Activated T-helper 1 cell treated with anti-CD3 and anti-CD28 coated beads, Interleukin-12 subunit alpha, Interleukin-12 subunit beta, Interleukin-2, Interleukin-4 antibody, amounts not matched to agents 30 ng/mL and 10 ng/mL and 1 ng/mL, durations not matched to agents 14 hours and 24 hours and 36 hours (primary cell): ENCODE results near the gene MYL12A. TPM values are rescaled to one million over a fixed set of nuclear protein-coding genes. Genes with fewer than 3 reads are reported as not detected.

Experiments used
- DNase-seq: peaks from one replicate; pipeline ENCODE4 v3.0.0; 2021; ENCODE audit warnings: low spot score
- H3K27ac Mint-ChIP-seq: one replicate; pipeline ENCODE4 v1.8.0; 2021; ENCODE audit warnings: mild to moderate bottlenecking, mixed read lengths
- H3K27me3 Mint-ChIP-seq: one replicate; pipeline ENCODE4 v1.8.0; 2022; ENCODE audit warnings: mild to moderate bottlenecking, moderate library complexity, mixed read lengths; ENCODE audit not compliant: insufficient read depth
- H3K36me3 Mint-ChIP-seq: one replicate; pipeline ENCODE4 v1.8.0; 2021; ENCODE audit warnings: low read depth, mixed read lengths
- H3K4me1 Mint-ChIP-seq: one replicate; pipeline ENCODE4 v1.8.0; 2021; ENCODE audit warnings: low read depth, mixed read lengths
- H3K4me3 Mint-ChIP-seq: one replicate; pipeline ENCODE4 v1.8.0; 2021; ENCODE audit warnings: mild to moderate bottlenecking, moderate library complexity, mixed read lengths
- H3K9me3 Mint-ChIP-seq: one replicate; pipeline ENCODE4 v1.8.0; 2021; ENCODE audit warnings: mixed read lengths
- intact Hi-C: fragments of 100-400 bp; cut with micrococcal nuclease; formaldehyde crosslinking; loops from one replicate; pipeline ENCODE4 v1.15.1; 2024
- total RNA-seq: library from RNA; stranded (reverse); gene quantifications from 2 replicates; pipeline ENCODE4 v1.2.3, GENCODE V29; 2022

Gene MYL12A
- total RNA-seq, 1 donor from 2014 or later, result 334 TPM

GRCh38 chr18:3251249-3251962 lies 3.8 kb downstream of the MYL12A start:
- Mint-ChIP-seq H3K4me1 (peaks cover 74% of the 10 kb centered on the region), H3K36me3 (peaks cover 44% of the 10 kb centered on the region), H3K27me3 (peaks cover 2% of the 10 kb centered on the region), H3K9me3 (no peaks in the 10 kb centered on the region), H3K4me3 (no peak overlapping the region), H3K27ac (peak overlapping the region; percentile 58)
- DNase-seq, result no peak
- intact Hi-C loops, result no loop called here

GRCh38 chr18:3251963-3252277 lies 4.3 kb downstream of the MYL12A start:
- intact Hi-C loops, result no loop called here
- Mint-ChIP-seq H3K9me3 (no peaks in the 10 kb centered on the region), H3K36me3 (peaks cover 47% of the 10 kb centered on the region), H3K27ac (peak overlapping the region; percentile 58), H3K4me3 (no peak overlapping the region), H3K27me3 (peaks cover 2% of the 10 kb centered on the region), H3K4me1 (peaks cover 74% of the 10 kb centered on the region)
- no peak for DNase-seq

- intact Hi-C loops, result no loop called here
- DNase-seq, result no peak
- Mint-ChIP-seq H3K9me3 (no peaks in the 10 kb centered on the region), H3K36me3 (peaks cover 55% of the 10 kb centered on the region), H3K27me3 (no peaks in the 10 kb centered on the region), H3K4me3 (peak overlapping the region; percentile 28), H3K4me1 (peaks cover 79% of the 10 kb centered on the region), H3K27ac (peak overlapping the region; percentile 46)
Measured at GRCh38 chr18:3252843-3253242, 5.2 kb downstream of the MYL12A start.

- Mint-ChIP-seq H3K4me3 (no peak overlapping the region), H3K27ac (peak overlapping the region; percentile 20), H3K36me3 (peaks cover 60% of the 10 kb centered on the region), H3K9me3 (no peaks in the 10 kb centered on the region), H3K27me3 (no peaks in the 10 kb centered on the region), H3K4me1 (peaks cover 92% of the 10 kb centered on the region)
- DNase-seq, result no peak
- intact Hi-C loops, result no loop called here
Measured at GRCh38 chr18:3254725-3255124, 7.1 kb downstream of the MYL12A start.

- Mint-ChIP-seq H3K9me3 (no peaks in the 10 kb centered on the region), H3K36me3 (peaks cover 53% of the 10 kb centered on the region), H3K27me3 (no peaks in the 10 kb centered on the region), H3K4me1 (peaks cover 91% of the 10 kb centered on the region), H3K4me3 (no peak overlapping the region), H3K27ac (peak overlapping the region; percentile 5)
- intact Hi-C loops, result no loop called here
- no peak for DNase-seq
Measured at GRCh38 chr18:3255611-3256165, 8.1 kb downstream of the MYL12A start.

- peaks cover 87% of the 10 kb centered on the region for H3K4me1 Mint-ChIP-seq
Measured at GRCh38 chr18:3256693-3257626, 9.4 kb downstream of the MYL12A start.

GRCh38 chr18:3257627-3258120 lies 10.1 kb downstream of the MYL12A start:
- no peak for DNase-seq
- Mint-ChIP-seq H3K27me3 (no peaks in the 10 kb centered on the region), H3K4me1 (peaks cover 81% of the 10 kb centered on the region), H3K9me3 (no peaks in the 10 kb centered on the region), H3K36me3 (peaks cover 51% of the 10 kb centered on the region), H3K4me3 (peak overlapping the region; percentile 3), H3K27ac (peak overlapping the region; percentile 71)
- intact Hi-C loops, result no loop called here

More at GRCh38 chr18:3256693-3257626, 9.4 kb downstream of the MYL12A start:
- no peaks in the 10 kb centered on the region for H3K27me3 Mint-ChIP-seq
- intact Hi-C loops, result no loop called here
- peaks cover 53% of the 10 kb centered on the region for H3K36me3 Mint-ChIP-seq
- DNase-seq, result no peak
- H3K9me3 Mint-ChIP-seq, result no peaks in the 10 kb centered on the region
- H3K27ac Mint-ChIP-seq, result peak overlapping the region; percentile 4
- no peak overlapping the region for H3K4me3 Mint-ChIP-seq

- no peak for DNase-seq
- H3K4me1 Mint-ChIP-seq, result peaks cover 82% of the 10 kb centered on the region
- H3K9me3 Mint-ChIP-seq, result no peaks in the 10 kb centered on the region
- H3K4me3 Mint-ChIP-seq, result peak overlapping the region; percentile 93
- no peaks in the 10 kb centered on the region for H3K27me3 Mint-ChIP-seq
- peak overlapping the region; percentile 98 for H3K27ac Mint-ChIP-seq
- peaks cover 29% of the 10 kb centered on the region for H3K36me3 Mint-ChIP-seq
- intact Hi-C loops, result loop anchor here (1.0 to 5.0 kb wide), 6 partner anchors 14 to 689 kb away; partner anchors contain the start of genes METTL4, MYL12A, NDC80 and SMCHD1
Measured at GRCh38 chr18:3260995-3261372, 13.4 kb downstream of the MYL12A start.

GRCh38 chr18:3261373-3262233 lies 14.0 kb downstream of the MYL12A start, which contains the start of gene MYL12B:
MYL12B (plus strand) TSS chr18:3262133; CDS start chr18:3272899, 10,766 bp downstream.
- peak within 1 kb of the TSS; percentile 98 for H3K27ac Mint-ChIP-seq
- H3K4me1 Mint-ChIP-seq, result peaks cover 82% of the 10 kb centered on the region

GRCh38 chr18:3262234-3263131 lies 14.9 kb downstream of the MYL12A start:
- Mint-ChIP-seq H3K4me1 (peaks cover 84% of the 10 kb centered on the region), H3K27me3 (no peaks in the 10 kb centered on the region), H3K9me3 (no peaks in the 10 kb centered on the region), H3K36me3 (peaks cover 21% of the 10 kb centered on the region), H3K4me3 (peak overlapping the region; percentile 93), H3K27ac (peak overlapping the region; percentile 84)
- intact Hi-C loops, result loop anchor here (1.0 to 5.0 kb wide), 8 partner anchors 35 to 690 kb away; partner anchors contain the start of genes METTL4, NDC80 and SMCHD1
- peak; percentile 10 for DNase-seq

More at GRCh38 chr18:3261373-3262233, 14.0 kb downstream of the MYL12A start, which contains the start of gene MYL12B:
- intact Hi-C loops, result loop anchor here (1.0 to 5.0 kb wide), 10 partner anchors 14 to 689 kb away; partner anchors contain the start of genes METTL4, MYL12A, NDC80 and SMCHD1
- Mint-ChIP-seq H3K9me3 (no peaks in the 10 kb centered on the region), H3K27me3 (no peaks in the 10 kb centered on the region), H3K4me3 (peak within 1 kb of the TSS; percentile 93), H3K36me3 (peaks cover 27% of the 10 kb centered on the region)
- peak; percentile 75 for DNase-seq

GRCh38 chr18:3263132-3263700 lies 15.6 kb downstream of the MYL12A start:
- intact Hi-C loops, result loop anchor here (2.0 to 5.0 kb wide), 5 partner anchors 42 to 691 kb away; partner anchors contain the start of genes METTL4, NDC80 and SMCHD1
- Mint-ChIP-seq H3K27ac (peak overlapping the region; percentile 84), H3K36me3 (peaks cover 14% of the 10 kb centered on the region), H3K4me1 (peaks cover 81% of the 10 kb centered on the region), H3K27me3 (no peaks in the 10 kb centered on the region), H3K4me3 (peak overlapping the region; percentile 93), H3K9me3 (no peaks in the 10 kb centered on the region)
- DNase-seq, result no peak
